GM19351 (cell line): ENCODE measurements around the gene EXOC3L2.

Experiments
- ATAC-seq: cut with Tn5 transposase; IDR thresholded peaks from one replicate; pipeline ENCODE4 v1.9.1; 2021; ENCODE audit warnings: mild to moderate bottlenecking, moderate library complexity; ENCODE audit not compliant: unreplicated experiment

The EXOC3L2 gene

DNA sequence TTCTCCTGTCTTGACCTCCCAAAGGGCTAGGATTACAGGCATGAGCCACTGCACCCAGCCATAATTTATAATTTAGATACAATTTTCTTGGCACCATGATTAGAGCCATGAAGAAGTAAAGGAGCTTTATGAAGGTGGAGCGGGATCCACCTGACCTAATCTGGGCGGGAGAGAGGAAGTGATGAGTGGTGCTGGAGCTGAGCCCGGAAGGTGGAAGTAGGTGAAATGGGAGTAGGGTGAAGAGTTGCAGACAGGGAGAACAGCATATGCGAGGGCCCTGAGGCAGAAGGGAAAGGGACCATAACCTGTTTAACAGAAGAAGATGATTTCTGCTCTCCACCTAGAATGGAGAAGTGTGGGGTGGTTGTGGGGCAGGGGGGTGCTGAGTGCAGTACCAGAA lies 62.4 kb downstream of the EXOC3L2 start:
- ATAC-seq, result no peak

DNA sequence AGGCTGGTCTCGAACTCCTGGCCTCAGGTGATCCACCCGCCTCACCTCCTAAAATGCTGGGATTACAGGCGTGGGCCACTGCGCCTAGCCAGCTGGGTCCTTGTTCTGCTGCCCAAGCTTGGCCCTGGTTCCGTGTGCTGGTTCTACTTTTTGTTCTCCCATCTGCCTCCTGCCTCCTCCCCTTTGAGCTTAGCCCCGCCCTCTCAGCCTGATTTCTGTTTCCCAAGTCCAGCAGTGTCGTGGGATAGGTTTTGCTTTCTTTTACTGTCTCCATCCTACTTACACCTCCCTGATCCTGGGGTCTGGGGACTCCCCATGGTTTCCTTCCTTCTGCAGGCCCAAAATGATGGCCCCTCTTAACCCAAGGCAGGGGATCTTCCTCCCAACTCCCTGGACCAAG lies 64.3 kb downstream of the EXOC3L2 start:
- ATAC-seq, result no peak

DNA sequence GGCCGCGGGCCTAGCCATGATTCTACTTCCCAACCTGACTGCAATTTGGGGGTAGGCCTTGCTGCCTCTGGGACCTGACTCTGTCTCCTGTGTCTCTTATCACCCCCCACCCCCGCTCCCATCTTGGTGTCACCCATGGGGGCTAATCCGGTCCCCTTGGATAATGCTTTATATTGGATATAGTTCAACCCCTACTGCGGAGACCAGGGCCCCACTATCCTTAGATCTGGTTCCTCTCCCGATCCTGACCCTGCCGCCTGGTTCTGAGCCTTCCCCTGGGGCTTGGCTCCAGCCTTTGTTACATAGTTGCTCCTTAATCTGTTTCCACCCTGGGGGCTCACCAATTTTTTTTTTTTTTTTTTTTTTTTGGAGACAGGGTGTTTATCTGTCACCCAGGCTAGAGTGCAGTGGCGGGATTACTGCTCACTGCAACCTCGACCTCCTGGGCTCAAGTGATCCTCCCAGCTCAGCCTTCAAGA lies 65.3 kb downstream of the EXOC3L2 start:
- ATAC-seq, result no peak

DNA sequence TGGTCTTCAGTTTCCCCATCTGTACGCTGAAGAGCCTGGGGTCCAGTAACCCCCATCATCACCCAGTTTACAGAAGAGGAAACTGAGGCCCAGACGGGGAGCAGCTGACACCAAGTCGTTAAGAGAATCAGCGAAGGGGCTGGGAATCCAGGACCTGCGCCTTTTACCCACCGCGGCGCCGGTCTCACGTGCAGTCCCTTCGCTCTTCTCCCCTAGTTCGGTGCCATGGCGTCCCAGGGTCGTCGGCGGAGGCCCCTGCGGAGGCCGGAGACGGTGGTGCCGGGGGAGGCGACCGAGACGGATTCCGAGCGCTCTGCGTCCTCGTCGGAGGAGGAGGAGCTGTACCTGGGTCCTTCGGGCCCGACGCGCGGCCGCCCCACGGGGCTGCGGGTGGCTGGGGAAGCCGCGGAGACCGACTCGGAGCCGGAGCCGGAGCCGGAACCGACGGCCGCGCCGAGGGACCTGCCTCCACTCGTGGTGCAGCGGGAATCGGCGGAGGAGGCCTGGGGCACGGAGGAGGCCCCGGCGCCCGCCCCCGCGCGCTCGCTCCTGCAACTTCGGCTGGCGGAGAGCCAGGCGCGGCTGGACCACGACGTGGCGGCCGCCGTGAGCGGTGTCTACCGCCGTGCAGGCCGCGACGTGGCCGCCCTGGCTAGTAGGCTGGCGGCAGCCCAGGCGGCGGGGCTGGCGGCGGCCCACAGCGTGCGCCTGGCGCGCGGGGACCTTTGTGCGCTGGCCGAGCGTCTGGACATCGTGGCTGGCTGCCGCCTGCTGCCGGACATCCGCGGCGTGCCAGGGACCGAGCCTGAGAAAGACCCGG lies 65.9 kb downstream of the EXOC3L2 start:
- no peak for ATAC-seq

DNA sequence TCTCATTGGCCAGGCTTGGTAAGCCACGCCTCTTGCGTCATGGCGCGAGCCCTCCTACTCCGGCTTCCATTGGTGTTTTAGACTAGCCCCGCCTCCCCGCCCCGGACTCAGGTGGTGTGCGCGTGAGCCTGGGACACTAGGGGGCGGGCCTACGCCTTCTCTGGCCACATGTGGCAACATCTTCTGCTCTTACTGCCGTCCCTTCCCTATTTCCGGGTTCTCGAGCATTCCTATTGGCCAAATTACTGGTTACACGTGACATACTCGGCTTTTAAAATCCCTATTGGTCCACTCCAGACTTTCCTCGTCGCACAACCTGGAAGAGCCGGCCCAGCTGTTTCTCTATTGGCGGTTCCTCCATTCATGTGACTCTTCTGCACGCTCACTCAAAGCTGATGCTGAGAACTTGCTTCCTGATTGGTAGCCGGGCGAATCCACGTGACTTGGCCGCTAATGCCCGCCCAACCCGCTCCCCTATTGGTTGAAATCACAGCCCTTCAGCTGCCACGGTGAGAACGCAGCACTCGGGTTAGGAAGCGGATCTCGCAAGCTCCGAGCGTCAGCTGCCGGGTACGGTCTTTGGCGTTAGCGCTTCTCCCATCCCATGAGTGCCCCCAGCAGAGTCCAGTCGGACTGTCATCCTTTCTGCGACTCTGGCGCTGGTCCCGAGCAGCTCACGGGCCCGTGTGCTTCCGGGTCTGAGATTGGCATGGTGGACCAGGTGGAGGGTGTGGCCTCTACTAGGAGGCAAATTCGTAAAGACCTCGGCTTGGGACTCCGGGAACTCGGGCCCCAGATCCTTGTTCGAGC lies 66.7 kb downstream of the EXOC3L2 start, which contains the start of gene BLOC1S3:
TSS of gene BLOC1S3 (plus strand) at position 523 of the 810 bp plus-strand sequence. CDS start 513 bp downstream, outside the sequence.
- peak; percentile 81 for ATAC-seq

DNA sequence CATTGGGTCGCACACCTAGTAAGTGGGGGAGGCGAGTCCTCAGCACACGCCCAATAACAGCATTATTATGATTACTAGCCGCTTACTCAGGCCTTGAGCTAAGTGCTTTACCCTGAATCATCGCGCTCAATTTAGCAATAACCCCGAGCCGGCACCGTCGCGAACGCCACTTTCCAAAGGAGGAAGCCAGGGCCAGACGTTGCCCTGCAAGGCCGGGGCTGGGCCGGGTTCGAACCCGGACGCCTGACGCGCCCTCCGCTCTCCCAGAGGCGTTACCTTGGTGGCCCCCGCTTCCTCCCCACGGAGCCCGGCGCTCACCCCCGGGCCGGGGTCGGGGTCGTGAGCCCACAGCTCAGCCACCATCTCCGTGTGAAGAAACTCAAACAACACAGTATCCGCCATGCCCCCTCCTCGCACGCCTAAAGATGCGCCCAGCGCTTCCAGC lies 67.4 kb downstream of the EXOC3L2 start, which contains the start of gene TRAPPC6A:
TSS of gene TRAPPC6A (minus strand) at position 421 of the 445 bp plus-strand sequence. CDS start at position 402, 19 bp downstream.
- no peak for ATAC-seq

DNA sequence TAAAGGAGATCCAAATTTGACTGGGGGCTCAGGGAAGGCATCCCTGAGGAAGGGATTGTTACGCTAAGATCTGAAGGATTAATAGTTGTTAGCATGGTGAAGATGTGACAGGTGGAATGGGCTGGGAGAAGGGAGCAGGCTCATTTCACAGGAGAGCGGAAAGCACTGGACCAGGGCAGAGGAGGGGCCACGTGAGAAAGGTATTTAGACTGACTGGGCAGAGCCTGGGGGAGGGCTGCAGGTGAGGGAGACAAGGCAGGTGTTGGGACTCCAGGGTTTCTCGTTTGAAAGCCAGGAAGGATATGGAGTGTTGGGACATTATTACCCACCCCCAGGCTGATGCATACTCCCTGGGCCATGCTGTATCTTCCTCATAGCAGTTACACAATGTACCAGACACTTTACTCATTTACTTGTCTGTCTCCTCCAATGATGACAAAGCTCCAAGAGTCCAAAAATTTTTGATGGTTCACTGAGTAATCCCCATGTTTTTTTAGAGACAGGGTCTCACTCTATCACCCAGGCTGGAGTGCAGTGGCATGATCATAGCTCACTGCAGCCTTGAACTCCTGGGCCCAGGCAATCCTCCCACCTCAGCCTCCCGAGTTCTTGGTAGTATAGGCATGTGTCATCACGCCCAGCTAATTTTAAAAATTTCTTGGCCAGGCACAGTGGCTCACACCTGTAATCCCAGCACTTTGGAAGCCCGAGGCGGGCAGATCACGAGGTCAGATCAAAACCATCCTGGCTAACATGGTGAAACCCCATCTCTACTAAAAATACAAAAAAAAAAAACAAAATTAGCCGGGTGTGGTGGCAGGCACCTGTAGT lies 69.5 kb downstream of the EXOC3L2 start:
- ATAC-seq, result no peak

DNA sequence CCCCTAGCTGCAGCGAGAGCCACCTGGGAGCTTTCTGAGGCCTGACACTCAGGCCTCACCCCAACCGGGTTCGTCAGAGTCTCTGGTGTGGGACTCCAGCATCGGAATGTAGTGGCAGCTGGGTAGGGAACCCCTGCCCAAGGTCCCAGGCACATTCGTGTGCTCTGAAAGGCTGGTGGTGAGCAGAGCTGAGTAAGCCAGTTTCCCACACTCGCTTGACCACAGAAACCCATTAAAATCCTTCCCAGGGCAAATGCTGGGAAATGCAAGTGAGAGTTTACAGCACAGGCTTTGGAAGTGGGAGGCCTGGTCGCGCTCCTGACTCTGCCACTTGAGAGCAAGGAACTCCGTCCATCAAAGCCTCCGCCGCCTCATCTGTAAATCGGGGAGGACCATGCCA lies 71.4 kb downstream of the EXOC3L2 start:
- ATAC-seq, result no peak

DNA sequence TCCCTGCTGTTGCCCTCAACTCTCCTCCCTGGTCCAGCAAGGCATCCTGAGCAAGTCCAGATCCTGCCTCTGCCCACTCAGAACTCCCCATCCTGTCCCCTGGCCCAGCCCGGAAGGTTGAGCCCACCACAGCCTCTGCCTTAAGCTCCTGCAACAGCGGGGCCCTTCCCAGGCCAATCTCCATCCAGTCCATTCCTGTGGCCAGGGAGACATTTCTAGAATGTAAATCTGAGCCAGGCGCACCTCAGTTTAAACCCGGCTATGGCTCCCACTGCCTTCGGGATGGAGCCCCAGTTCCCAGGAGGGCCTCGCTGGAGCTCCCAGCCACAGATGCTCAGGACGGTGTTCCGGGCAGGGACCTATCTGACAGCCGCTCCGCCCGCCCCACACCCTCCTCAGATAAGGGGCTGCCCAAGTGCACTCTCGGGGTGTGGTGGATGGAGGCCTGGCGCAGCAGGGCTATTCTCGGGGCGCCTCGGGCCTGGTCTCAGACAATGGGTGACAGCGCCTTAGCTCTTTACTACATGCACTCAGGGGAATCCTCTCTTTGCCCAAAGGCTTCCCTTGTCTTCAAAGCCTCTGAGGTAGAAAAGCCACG lies 72.5 kb downstream of the EXOC3L2 start:
- ATAC-seq, result no peak

DNA sequence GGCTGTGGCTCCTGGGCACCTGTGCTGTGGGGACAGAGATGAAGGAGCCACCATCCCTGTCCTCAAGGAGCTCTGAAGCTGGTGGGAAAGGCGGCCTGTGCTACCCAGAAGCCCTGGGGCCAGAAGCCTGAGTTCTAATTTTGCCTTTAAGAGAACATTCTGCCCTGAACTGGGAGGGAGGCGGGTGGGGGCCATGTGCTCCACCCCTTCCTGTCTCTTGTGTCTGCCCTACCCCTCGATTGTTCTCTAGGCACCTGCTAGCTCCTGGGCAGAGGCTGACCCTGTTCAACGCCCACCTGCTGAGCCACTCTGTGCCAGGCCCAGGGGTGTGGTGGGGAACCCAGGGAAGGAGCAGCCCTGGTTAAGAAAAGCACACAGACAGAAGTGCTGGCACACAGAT lies 73.0 kb downstream of the EXOC3L2 start:
- no peak for ATAC-seq

DNA sequence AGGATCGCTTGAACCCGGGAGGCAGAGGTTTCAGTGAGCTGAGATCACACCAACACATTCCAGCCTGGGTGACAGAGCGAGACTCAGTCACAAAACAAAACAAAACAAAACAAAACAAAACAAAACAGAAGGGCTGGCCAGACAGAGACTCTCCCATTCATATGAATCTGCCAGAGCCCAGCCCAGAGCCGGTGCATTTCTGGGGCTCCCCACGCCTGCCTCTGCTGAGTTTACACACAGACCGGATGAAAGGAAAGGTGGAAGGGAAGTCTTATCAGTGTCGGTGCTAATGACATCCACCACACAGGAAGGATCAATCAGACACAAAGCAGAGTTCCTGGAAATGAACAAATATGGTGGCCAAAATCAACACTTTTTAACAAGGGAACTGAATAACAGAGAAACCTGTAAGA lies 74.0 kb downstream of the EXOC3L2 start:
- no peak for ATAC-seq

DNA sequence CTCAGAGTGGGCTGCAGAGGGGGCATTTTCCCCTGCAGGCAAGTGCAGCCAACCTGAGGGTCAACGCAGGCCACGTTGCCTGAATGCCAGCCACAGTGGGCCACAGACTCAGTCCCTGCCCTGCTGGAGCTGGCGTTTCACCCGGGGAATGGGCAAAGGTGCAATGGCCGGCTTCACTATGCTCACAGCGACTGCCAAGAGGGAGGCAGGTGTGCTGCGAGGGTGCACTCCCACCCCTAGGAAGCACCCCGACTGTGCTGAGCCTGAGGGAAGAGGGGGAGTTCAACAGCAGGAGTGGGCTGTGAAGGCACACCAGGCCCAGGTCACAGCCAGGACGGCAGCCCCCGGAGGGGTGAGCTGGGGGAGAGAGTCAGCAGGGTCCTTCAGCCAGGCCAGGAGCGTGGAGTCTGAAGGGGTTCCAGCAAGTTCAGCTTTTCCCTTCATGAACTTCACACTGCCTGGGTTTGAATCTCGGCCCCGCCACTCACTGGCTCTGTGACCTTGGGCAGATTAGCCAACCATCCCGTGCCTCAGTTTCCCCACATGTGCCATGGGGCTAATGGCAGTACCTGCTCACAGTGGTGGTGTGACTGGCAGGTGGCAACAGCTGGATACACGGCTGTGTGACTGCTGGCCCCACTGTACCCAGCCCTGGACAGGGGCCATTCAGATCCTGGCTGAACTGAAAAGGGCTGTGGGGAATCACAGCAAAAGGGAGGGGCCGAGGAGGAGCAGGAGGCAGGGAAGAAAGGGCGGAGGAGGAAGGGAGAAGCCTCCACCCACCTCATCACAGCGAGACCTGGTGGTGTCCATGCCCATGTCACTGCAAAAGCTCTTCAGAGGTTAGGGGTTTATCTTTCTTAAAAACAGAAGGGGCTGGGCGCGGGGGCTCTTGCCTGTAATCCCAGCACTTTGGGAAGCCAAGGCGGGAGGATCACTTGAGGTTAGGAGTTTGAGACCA lies 74.8 kb downstream of the EXOC3L2 start:
- no peak for ATAC-seq

DNA sequence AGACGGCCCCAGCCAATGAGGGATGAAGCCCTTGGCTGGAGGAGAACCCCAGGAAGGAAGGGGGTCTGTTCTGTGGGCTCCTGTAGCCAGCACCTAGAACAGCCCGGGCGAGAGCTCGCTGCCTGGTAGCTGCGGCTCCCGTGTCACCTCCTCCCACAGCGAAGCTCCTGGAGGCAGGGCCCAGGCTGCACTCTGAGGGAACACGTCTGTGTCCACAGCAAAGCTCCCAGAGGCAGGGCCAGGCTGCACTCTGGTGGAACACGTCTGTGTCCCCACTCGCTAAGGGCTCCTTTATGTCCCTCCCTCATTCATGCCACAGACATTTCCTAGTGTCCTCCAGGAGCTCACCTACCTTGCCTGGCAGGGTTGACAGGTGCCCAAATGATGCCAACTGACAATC lies 75.6 kb downstream of the EXOC3L2 start:
- no peak for ATAC-seq

DNA sequence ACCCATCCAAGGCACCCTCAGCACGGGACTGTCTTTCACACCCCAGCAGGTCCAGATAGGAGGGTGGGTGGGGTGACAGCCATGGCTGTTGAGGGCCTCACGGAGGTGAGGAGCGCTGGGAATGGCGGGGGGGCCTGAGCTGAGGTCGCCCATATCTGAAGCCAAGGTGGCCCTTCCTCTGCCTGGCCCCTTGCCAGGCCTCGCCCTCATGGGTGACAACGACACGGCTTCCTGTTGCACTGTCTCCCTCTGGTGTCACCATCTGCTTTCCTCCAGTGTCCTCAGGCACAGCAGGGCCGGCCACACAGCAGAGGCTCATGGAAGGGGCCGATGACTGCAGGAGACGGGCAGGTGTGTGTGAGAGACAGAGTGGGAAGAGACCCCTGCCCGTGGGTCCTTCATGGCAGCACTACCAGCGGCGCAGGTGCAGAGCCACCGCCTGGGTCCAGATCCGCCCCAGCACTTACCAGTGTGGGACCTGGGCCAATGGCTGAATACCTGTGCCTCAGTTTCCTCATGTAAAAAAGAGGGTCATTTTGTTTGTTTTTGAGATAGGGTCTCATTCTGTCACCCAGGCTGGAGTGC lies 76.3 kb downstream of the EXOC3L2 start:
- no peak for ATAC-seq

DNA sequence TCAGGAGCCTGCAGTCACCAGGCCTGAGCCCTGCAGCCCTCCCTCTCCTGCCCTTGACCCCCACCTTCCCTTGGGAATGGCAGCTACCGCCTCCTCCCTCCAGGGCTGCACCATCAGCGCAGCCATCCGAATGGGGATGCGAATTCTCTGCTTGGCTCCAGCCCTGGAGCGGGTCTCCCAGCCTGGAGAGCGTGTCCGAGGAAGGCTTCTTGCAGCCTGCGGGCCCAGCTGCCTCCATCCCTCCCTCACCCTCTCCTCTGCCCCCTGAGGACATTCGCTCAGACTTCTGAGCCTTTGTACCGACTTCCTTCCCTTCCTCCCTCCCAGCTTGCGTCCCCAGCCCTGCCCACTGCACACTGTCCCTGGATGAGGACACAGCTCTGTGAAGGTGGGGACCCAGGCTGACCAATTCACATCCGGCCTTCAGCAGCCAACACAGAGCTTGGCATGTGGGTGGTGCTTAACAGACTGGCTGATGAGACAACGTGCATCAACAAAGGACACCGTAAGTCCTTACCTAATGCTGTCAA lies 78.4 kb downstream of the EXOC3L2 start:
- ATAC-seq, result no peak

DNA sequence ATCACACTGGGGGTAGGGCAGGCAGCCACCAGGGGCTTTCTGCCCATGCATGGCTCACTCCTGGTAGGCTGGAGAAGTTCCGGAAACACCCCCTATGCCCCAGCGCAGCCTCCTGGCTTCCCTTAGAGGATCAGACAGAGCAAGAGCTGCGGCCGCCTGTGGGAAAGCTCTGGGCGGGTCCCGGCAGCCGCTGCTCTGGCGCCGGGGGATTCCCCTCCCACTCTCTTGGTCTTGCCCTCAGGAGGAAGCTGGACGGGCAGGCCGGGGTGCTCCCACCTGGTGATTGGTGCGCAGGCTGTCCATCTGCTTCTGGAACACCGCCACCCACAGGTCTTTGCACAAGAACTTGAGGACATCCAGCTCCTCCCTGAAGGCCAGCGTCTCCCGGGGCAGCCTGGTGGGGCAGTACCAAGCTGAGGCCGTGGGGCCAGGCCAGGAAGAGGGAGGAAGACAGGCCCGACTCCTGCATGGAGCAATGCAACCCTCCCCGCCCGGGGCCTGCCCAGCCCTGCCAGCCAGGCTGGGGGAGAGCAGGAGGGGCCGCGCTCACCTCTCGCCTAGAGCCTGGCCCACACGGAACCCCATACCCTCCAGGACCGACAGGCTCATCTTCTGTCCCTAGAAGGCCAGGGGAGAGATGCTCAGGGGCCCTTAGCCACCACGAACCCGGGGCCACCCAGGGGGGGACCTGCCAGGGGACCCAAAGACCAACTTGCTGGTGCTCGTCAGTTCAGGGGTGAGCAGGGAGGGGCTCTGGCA lies 80.5 kb downstream of the EXOC3L2 start:
- peak; percentile 65 for ATAC-seq

DNA sequence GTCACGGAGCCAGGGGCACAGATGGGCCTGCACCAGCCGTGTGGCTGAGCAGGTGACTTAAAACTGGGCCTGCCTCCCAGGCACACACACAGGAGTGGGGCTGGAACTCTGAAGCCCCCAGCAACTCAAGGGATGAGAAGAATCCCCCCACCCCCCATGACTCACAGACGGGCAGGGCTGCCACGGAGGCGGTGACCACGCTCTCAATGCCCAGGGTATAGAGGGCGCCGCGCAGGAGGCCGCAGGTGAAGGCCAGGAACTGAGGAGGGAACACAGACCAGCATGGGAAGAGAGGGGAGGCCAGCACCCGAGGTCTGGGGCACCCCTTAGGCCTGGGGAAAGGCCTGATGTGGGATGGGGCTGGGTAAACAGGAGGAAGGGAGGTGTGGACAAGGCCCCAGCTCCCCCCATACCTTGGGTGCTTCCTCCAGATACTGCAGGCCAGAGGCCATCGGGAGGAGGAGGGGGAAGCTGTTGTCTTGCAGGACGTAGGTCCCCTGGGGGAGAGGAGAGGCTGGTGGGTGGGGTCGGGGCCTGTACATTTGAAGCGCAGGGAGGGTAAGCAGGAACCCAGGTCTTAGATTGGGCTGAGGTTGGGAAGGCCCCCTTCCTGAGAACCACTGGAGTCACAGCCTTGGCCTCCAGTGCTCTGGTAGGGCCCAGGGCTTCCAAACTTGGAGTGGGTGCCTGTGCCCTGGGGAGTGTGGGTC lies 81.3 kb downstream of the EXOC3L2 start:
- no peak for ATAC-seq
